Neural progenitor cell (in vitro differentiated cells): ENCODE measurements around the gene BCORL1. TPM values are rescaled to one million over a fixed set of nuclear protein-coding genes. Genes with fewer than 3 reads are reported as not detected.

Experiments used
- DNase-seq: peaks from one replicate; pipeline ENCODE4 v3.0.0-alpha.2; 2016; ENCODE audit warnings: low spot score
- H2AFZ ChIP-seq: fragments of 200-600 bp; sonication (generic); replicated peaks from 2 replicates; pipeline ENCODE4 v1.6.1; 2016; ENCODE audit warnings: antibody characterized with exemption
- H3F3A ChIP-seq: fragments of 200-600 bp; sonication (generic); 2 replicates; pipeline ENCODE4 v1.6.1; 2016; ENCODE audit warnings: antibody characterized with exemption, low read depth
- H3K27ac ChIP-seq: fragments of 200-600 bp; sonication (generic); 2 replicates; pipeline ENCODE4 v1.5.1; 2016; ENCODE audit warnings: mild to moderate bottlenecking
- H3K27me3 ChIP-seq: fragments of 200-600 bp; sonication (generic); 2 replicates; pipeline ENCODE4 v1.6.1; 2016; ENCODE audit warnings: mild to moderate bottlenecking, moderate library complexity
- H3K36me3 ChIP-seq: fragments of 200-600 bp; sonication (generic); 2 replicates; pipeline ENCODE4 v1.5.1; 2016
- H3K4me1 ChIP-seq: fragments of 200-600 bp; sonication (generic); 2 replicates; pipeline ENCODE4 v1.6.1; 2016; ENCODE audit warnings: mixed run types
- H3K4me2 ChIP-seq: fragments of 200-600 bp; sonication (generic); 2 replicates; pipeline ENCODE4 v1.6.1; 2016
- H3K4me3 ChIP-seq: fragments of 200-600 bp; sonication (generic); 2 replicates; pipeline ENCODE4 v1.5.1; 2016
- H3K79me2 ChIP-seq: fragments of 200-600 bp; sonication (generic); 2 replicates; pipeline ENCODE4 v1.6.1; 2016; ENCODE audit warnings: low read depth
- H3K9ac ChIP-seq: fragments of 200-600 bp; sonication (generic); 2 replicates; pipeline ENCODE4 v1.6.1; 2016
- H3K9me3 ChIP-seq: fragments of 200-600 bp; sonication (generic); 2 replicates; pipeline ENCODE4 v1.5.1; 2016; ENCODE audit warnings: low read depth
- H4K20me1 ChIP-seq: fragments of 200-600 bp; sonication (generic); 2 replicates; pipeline ENCODE4 v1.6.1; 2016; ENCODE audit warnings: low read depth
- H3K27ac Mint-ChIP-seq: 3 replicates; pipeline ENCODE4 v1.8.0; 2021; ENCODE audit warnings: mixed read lengths
- H3K27me3 Mint-ChIP-seq: 2 replicates; pipeline ENCODE4 v1.8.0; 2022; ENCODE audit warnings: low read depth, mild to moderate bottlenecking, inconsistent platforms, moderate library complexity, mixed read lengths; ENCODE audit not compliant: insufficient read depth
- H3K36me3 Mint-ChIP-seq: 3 replicates; pipeline ENCODE4 v1.8.0; 2021; ENCODE audit warnings: mixed read lengths
- H3K4me1 Mint-ChIP-seq: 3 replicates; pipeline ENCODE4 v1.8.0; 2021; ENCODE audit warnings: mixed read lengths
- H3K4me3 Mint-ChIP-seq: 3 replicates; pipeline ENCODE4 v1.8.0; 2021; ENCODE audit warnings: mild to moderate bottlenecking, moderate library complexity, mixed read lengths
- H3K9me3 Mint-ChIP-seq: 3 replicates; pipeline ENCODE4 v1.8.0; 2020; ENCODE audit warnings: mixed read lengths
- CTCF ChIP-seq: fragments of 200-600 bp; sonication (generic); IDR thresholded peaks from 2 replicates; pipeline ENCODE4 v1.5.1; 2017; ENCODE audit warnings: antibody characterized with exemption, mild to moderate bottlenecking
- EZH2 ChIP-seq: fragments of 200-600 bp; sonication (generic); IDR thresholded peaks from 2 replicates; pipeline ENCODE4 v1.6.1; 2017; ENCODE audit warnings: antibody characterized with exemption, mild to moderate bottlenecking, moderate library complexity
- EZH2phosphoT487 ChIP-seq: fragments of 200-600 bp; sonication (generic); IDR thresholded peaks from 2 replicates; pipeline ENCODE4 v1.6.1; 2017; ENCODE audit warnings: antibody characterized with exemption
- total RNA-seq: library from RNA; depleted of rRNA; stranded (reverse); fragments of >200 nt; gene quantifications from 2 replicates; pipeline ENCODE4 v1.2.3, GENCODE V29; 2015; ENCODE audit warnings: low replicate concordance

BCORL1 gene
- total RNA-seq, 1 donor from 2014 or later: 5.1 TPM

GRCh38 chrX:129996120-129996519 is 13.7 kb downstream of the BCORL1 start:
- Mint-ChIP-seq H3K4me3 (no peak overlapping the region), H3K4me1 (peaks cover 18% of the 10 kb centered on the region), H3K27me3 (peaks cover 11% of the 10 kb centered on the region), H3K36me3 (peaks cover 31% of the 10 kb centered on the region), H3K9me3 (no peaks in the 10 kb centered on the region), H3K27ac (no peak overlapping the region)
- H3K79me2 ChIP-seq: peaks cover 43% of the 10 kb centered on the region
- no peaks in the 10 kb centered on the region for H3K9me3 ChIP-seq
- no peak overlapping the region for H3K27ac ChIP-seq
- H3K27me3 ChIP-seq: no peaks in the 10 kb centered on the region
- TF ChIP-seq CTCF (no peak), EZH2 (no peak), EZH2phosphoT487 (no peak)
- no peaks in the 10 kb centered on the region for H3F3A ChIP-seq
- no peaks in the 10 kb centered on the region for H3K36me3 ChIP-seq
- no peaks in the 10 kb centered on the region for H3K4me1 ChIP-seq
- no peak overlapping the region for H3K4me3 ChIP-seq
- H4K20me1 ChIP-seq: peaks cover 84% of the 10 kb centered on the region
- no peak overlapping the region for H2AFZ ChIP-seq
- DNase-seq: no peak
- H3K4me2 ChIP-seq: no peak overlapping the region
- H3K9ac ChIP-seq: no peak overlapping the region

DNA sequence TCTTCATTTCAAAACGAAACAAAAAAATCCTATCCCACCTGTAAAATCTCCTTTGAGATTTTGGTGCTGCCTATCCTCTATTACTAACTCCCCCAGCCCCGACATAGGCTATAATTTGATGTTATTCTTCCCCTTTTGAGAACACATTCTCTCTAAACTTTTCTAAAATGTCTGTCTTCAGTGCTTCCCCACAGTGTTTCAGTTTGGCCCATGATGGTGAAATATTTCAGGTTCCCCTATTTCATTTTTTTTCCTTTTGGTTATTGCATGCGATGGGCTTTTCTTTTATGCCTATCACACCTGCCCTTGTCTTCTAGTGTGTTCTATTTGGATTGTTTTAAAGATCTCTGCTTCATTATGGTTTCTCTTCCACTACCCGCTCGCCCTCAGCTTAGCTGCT is 14.7 kb downstream of the BCORL1 start:
- H4K20me1 ChIP-seq: peaks cover 89% of the 10 kb centered on the region
- no peak overlapping the region for H3K4me3 Mint-ChIP-seq
- no peaks in the 10 kb centered on the region for H3F3A ChIP-seq
- no peak for DNase-seq
- H3K27ac Mint-ChIP-seq: no peak overlapping the region
- no peak overlapping the region for H2AFZ ChIP-seq
- H3K27ac ChIP-seq: no peak overlapping the region
- peaks cover 31% of the 10 kb centered on the region for H3K36me3 Mint-ChIP-seq
- H3K27me3 ChIP-seq: no peaks in the 10 kb centered on the region
- H3K4me1 Mint-ChIP-seq: peaks cover 21% of the 10 kb centered on the region
- no peaks in the 10 kb centered on the region for H3K4me1 ChIP-seq
- no peaks in the 10 kb centered on the region for H3K9me3 ChIP-seq
- H3K36me3 ChIP-seq: no peaks in the 10 kb centered on the region
- TF ChIP-seq EZH2phosphoT487 (no peak), CTCF (no peak), EZH2 (no peak)
- no peaks in the 10 kb centered on the region for H3K9me3 Mint-ChIP-seq
- H3K4me3 ChIP-seq: no peak overlapping the region
- H3K27me3 Mint-ChIP-seq: peaks cover 11% of the 10 kb centered on the region
- peaks cover 37% of the 10 kb centered on the region for H3K79me2 ChIP-seq
- no peak overlapping the region for H3K9ac ChIP-seq
- no peak overlapping the region for H3K4me2 ChIP-seq

GRCh38 chrX:129998021-129998420 is 15.6 kb downstream of the BCORL1 start:
- H3K36me3 ChIP-seq: no peaks in the 10 kb centered on the region
- H3K4me3 ChIP-seq: no peak overlapping the region
- H3K27ac ChIP-seq: no peak overlapping the region
- H4K20me1 ChIP-seq: peaks cover 82% of the 10 kb centered on the region
- no peaks in the 10 kb centered on the region for H3K27me3 ChIP-seq
- H3K36me3 Mint-ChIP-seq: peaks cover 27% of the 10 kb centered on the region
- no peak overlapping the region for H3K9ac ChIP-seq
- H3K27ac Mint-ChIP-seq: no peak overlapping the region
- no peak overlapping the region for H3K4me3 Mint-ChIP-seq
- no peaks in the 10 kb centered on the region for H3K9me3 ChIP-seq
- peaks cover 28% of the 10 kb centered on the region for H3K79me2 ChIP-seq
- H3K4me1 Mint-ChIP-seq: peaks cover 21% of the 10 kb centered on the region
- no peaks in the 10 kb centered on the region for H3K9me3 Mint-ChIP-seq
- H3K27me3 Mint-ChIP-seq: peaks cover 9% of the 10 kb centered on the region
- TF ChIP-seq EZH2phosphoT487 (no peak), CTCF (no peak), EZH2 (no peak)
- no peak overlapping the region for H2AFZ ChIP-seq
- no peaks in the 10 kb centered on the region for H3K4me1 ChIP-seq
- DNase-seq: no peak
- no peak overlapping the region for H3K4me2 ChIP-seq
- no peaks in the 10 kb centered on the region for H3F3A ChIP-seq
